OCI-LY3 (cell line): ENCODE results near the gene GID8.

Source experiments
- H2AFZ ChIP-seq: fragments of 200-600, 300-600 bp; shearing (Covaris generic); 2 replicates; pipeline ENCODE4 v1.6.0; 2014; ENCODE audit warnings: antibody characterized with exemption, low read depth, low read length
- H3K27ac ChIP-seq: fragments of 200-600, 300-600 bp; sonication (generic); 2 replicates; pipeline ENCODE4 v1.5.1; 2014; ENCODE audit warnings: mild to moderate bottlenecking, low read length, moderate library complexity, mixed read lengths
- H3K27me3 ChIP-seq: fragments of 200-600, 300-600 bp; sonication (generic); 2 replicates; pipeline ENCODE4 v1.6.1; 2014; ENCODE audit warnings: low read depth, low read length, mixed read lengths
- H3K36me3 ChIP-seq: fragments of 200-600, 300-600 bp; sonication (generic); replicated peaks from 2 replicates; pipeline ENCODE3; 2014; ENCODE audit warnings: low read depth, low read length, mixed read lengths
- H3K4me1 ChIP-seq: fragments of 300-600, 200-600 bp; sonication (generic); 2 replicates; pipeline ENCODE4 v1.6.1; 2014; ENCODE audit warnings: low read length, mixed read lengths
- H3K4me2 ChIP-seq: fragments of 200-600, 300-600 bp; sonication (generic); 2 replicates; pipeline ENCODE4 v1.6.1; 2014; ENCODE audit warnings: low read length, mixed read lengths
- H3K4me3 ChIP-seq: fragments of 300-600, 200-600 bp; sonication (generic); 2 replicates; pipeline ENCODE4 v1.5.1; 2014; ENCODE audit warnings: antibody characterized with exemption, mild to moderate bottlenecking, low read length, moderate library complexity
- H3K79me2 ChIP-seq: fragments of 300-600, 200-600 bp; shearing (Covaris generic); 2 replicates; pipeline ENCODE4 v1.6.1; 2014; ENCODE audit warnings: mild to moderate bottlenecking, low read length, mixed read lengths
- H3K9ac ChIP-seq: fragments of 300-600, 200-600 bp; shearing (Covaris generic); 2 replicates; pipeline ENCODE4 v1.6.0; 2014; ENCODE audit warnings: mild to moderate bottlenecking, low read length, moderate library complexity
- H3K9me3 ChIP-seq: fragments of 200-600, 300-600 bp; shearing (Covaris generic); 2 replicates; pipeline ENCODE4 v1.6.1; 2014; ENCODE audit warnings: low read length, mixed read lengths; ENCODE audit not compliant: insufficient read depth
- H4K20me1 ChIP-seq: fragments of 200-600, 300-600 bp; sonication (generic); 2 replicates; pipeline ENCODE4 v1.6.1; 2016; ENCODE audit warnings: low read length, mixed read lengths; ENCODE audit not compliant: insufficient read depth
- CTCF ChIP-seq: fragments of 200-600, 300-600 bp; sonication (generic); IDR thresholded peaks from 2 replicates; pipeline ENCODE4 v1.5.1; 2014; ENCODE audit warnings: antibody characterized with exemption, low read length, low read depth
- EZH2phosphoT487 ChIP-seq: fragments of 200-600 bp; shearing (Covaris generic); IDR thresholded peaks from 2 replicates; pipeline ENCODE4 v1.6.1; 2018; ENCODE audit warnings: antibody characterized with exemption, mixed run types, low read depth

The GID8 gene

GRCh38 chr20:62985444-62985778 lies 47.5 kb downstream of the GID8 start:
- Histone ChIP-seq H3K27ac (no peak overlapping the region), H3K9ac (no peak overlapping the region), H4K20me1 (no peaks in the 10 kb centered on the region), H3K4me2 (no peak overlapping the region), H3K9me3 (no peaks in the 10 kb centered on the region), H2AFZ (no peak overlapping the region), H3K79me2 (no peaks in the 10 kb centered on the region), H3K4me3 (no peak overlapping the region), H3K4me1 (peaks cover 8% of the 10 kb centered on the region), H3K27me3 (0 out of 2 replicates have a peak, but pooled peaks cover 6% of the 10 kb centered on the region), H3K36me3 (no peaks in the 10 kb centered on the region)
- TF ChIP-seq CTCF, result no peak
- no peak for TF ChIP-seq EZH2phosphoT487

- H3K9me3 ChIP-seq, result no peaks in the 10 kb centered on the region
- H3K27ac ChIP-seq, result no peak overlapping the region
- no peak overlapping the region for H2AFZ ChIP-seq
- H3K4me2 ChIP-seq, result no peak overlapping the region
- H3K36me3 ChIP-seq, result no peaks in the 10 kb centered on the region
- H3K4me3 ChIP-seq, result no peak overlapping the region
- peaks cover 6% of the 10 kb centered on the region; the same call in 1 of the 2 replicates for H3K27me3 ChIP-seq
- TF ChIP-seq EZH2phosphoT487 (no peak), CTCF (no peak)
- H3K4me1 ChIP-seq, result peaks cover 8% of the 10 kb centered on the region
- no peaks in the 10 kb centered on the region for H4K20me1 ChIP-seq
- no peaks in the 10 kb centered on the region for H3K79me2 ChIP-seq
- no peak overlapping the region for H3K9ac ChIP-seq
Observed at GRCh38 chr20:62986257-62986800, 48.4 kb downstream of the GID8 start.

GRCh38 chr20:62987114-62987513 lies 49.2 kb downstream of the GID8 start:
- H4K20me1 ChIP-seq, result no peaks in the 10 kb centered on the region
- no peaks in the 10 kb centered on the region for H3K9me3 ChIP-seq
- no peak overlapping the region for H3K4me2 ChIP-seq
- TF ChIP-seq EZH2phosphoT487 (no peak), CTCF (no peak)
- H2AFZ ChIP-seq, result no peak overlapping the region
- no peaks in the 10 kb centered on the region for H3K36me3 ChIP-seq
- H3K27ac ChIP-seq, result no peak overlapping the region
- H3K4me3 ChIP-seq, result no peak overlapping the region
- peaks cover 8% of the 10 kb centered on the region; the same call in 1 of the 2 replicates for H3K27me3 ChIP-seq
- peaks cover 4% of the 10 kb centered on the region for H3K4me1 ChIP-seq
- no peaks in the 10 kb centered on the region for H3K79me2 ChIP-seq
- no peak overlapping the region for H3K9ac ChIP-seq

- H3K4me1 ChIP-seq, result no peaks in the 10 kb centered on the region
- H3K4me2 ChIP-seq, result peak overlapping the region; percentile 43
- no peak overlapping the region for H3K27ac ChIP-seq
- H4K20me1 ChIP-seq, result no peaks in the 10 kb centered on the region
- H3K9me3 ChIP-seq, result no peaks in the 10 kb centered on the region
- H3K79me2 ChIP-seq, result no peaks in the 10 kb centered on the region
- peak overlapping the region; percentile 28; the same call in 1 of the 2 replicates for H3K4me3 ChIP-seq
- H3K36me3 ChIP-seq, result no peaks in the 10 kb centered on the region
- H3K27me3 ChIP-seq, result peaks cover 8% of the 10 kb centered on the region; the same call in 1 of the 2 replicates
- TF ChIP-seq EZH2phosphoT487 (no peak), CTCF (no peak)
- no peak overlapping the region; the same call in 1 of the 2 replicates for H2AFZ ChIP-seq
- no peak overlapping the region for H3K9ac ChIP-seq
Observed at GRCh38 chr20:62989201-62989601, 51.3 kb downstream of the GID8 start.
